GM12878 (cell line): Measurements from ENCODE around the gene AKNA. TPM values are rescaled to one million over a fixed set of nuclear protein-coding genes. Genes with fewer than 3 reads are reported as not detected.

ENCODE experiments used
- ATAC-seq: fragments of 200-7000 bp; cut with Tn5 transposase; 3 replicates; pipeline ENCODE4 v1.9.1; 2020; ENCODE audit warnings: mild to moderate bottlenecking, moderate library complexity
- BruUV-seq: library from RNA; stranded (reverse); fragments of 400-500 nt; replicated peaks from 2 replicates; lab custom pipeline; 2021; lab: Mats Ljungman, UMichigan
- CTCF ChIA-PET: fragments of 300-600 bp; sonication (Branson Sonifier 250); formaldehyde crosslinking; extraction: SDS; loops from one replicate; lab custom pipeline; 2021; ENCODE audit warnings: inconsistent platforms; lab: Yijun Ruan, JAX
- POLR2A ChIA-PET: fragments of 350-600 bp; formaldehyde crosslinking; extraction: SDS; loops from one replicate; lab custom pipeline; 2021; ENCODE audit warnings: inconsistent platforms; lab: Charles Lee
- RAD21 ChIA-PET: fragments of 300-600 bp; sonication (Branson Sonifier 250); formaldehyde crosslinking; loops from one replicate; lab custom pipeline; 2023; ENCODE audit warnings: antibody characterized with exemption; ENCODE audit not compliant: unreplicated experiment; lab: Charles Lee
- SMC1A ChIA-PET: fragments of 300-600 bp; sonication (Branson Sonifier 250); formaldehyde crosslinking; loops from one replicate; lab custom pipeline; 2023; ENCODE audit not compliant: unreplicated experiment, uncharacterized antibody; lab: Charles Lee
- DNase-seq: peaks from one replicate; pipeline ENCODE4 v3.0.0-alpha.2; 2011; ENCODE audit warnings: low read depth, low spot score
- FAIRE-seq: peaks from 3 replicates; lab custom pipeline; 2011; peaks lifted over from hg19 to GRCh38; lab: Jason Lieb, UNC
- H2AFZ ChIP-seq: 2 replicates; pipeline ENCODE4 v1.6.0; 2011; ENCODE audit warnings: low read depth, low read length, control low read depth; ENCODE audit not compliant: control insufficient read depth
- H3K27ac ChIP-seq: 2 replicates; pipeline ENCODE4 v1.5.1; 2011; ENCODE audit warnings: control low read depth; ENCODE audit not compliant: control insufficient read depth, insufficient read depth
- H3K27me3 ChIP-seq, 2 experiments: replicated peaks in 1 of 2; 2 replicates each; pipeline versions ENCODE4 v1.6.0 to v1.6.1; 2011; ENCODE audit warnings: low read length in 1 of 2; ENCODE audit not compliant: control insufficient read depth in 2 of 2, insufficient read depth in 2 of 2
- H3K36me3 ChIP-seq, 2 experiments: 2 replicates each; pipeline ENCODE4 v1.5.1; 2011; ENCODE audit warnings: low read length in 1 of 2; ENCODE audit not compliant: control insufficient read depth in 2 of 2, insufficient read depth in 2 of 2
- H3K4me1 ChIP-seq: 2 replicates; pipeline ENCODE4 v1.6.1; 2011; ENCODE audit warnings: mild to moderate bottlenecking, low read length, moderate library complexity, mixed read lengths; ENCODE audit not compliant: control insufficient read depth, insufficient read depth
- H3K4me2 ChIP-seq: 2 replicates; pipeline ENCODE4 v1.6.0; 2011; ENCODE audit warnings: control low read depth; ENCODE audit not compliant: control insufficient read depth, insufficient read depth
- H3K4me3 ChIP-seq: fragments of 200-600 bp; sonication (generic); 2 replicates; pipeline ENCODE4 v1.5.1; 2016
- H3K79me2 ChIP-seq: 2 replicates; pipeline ENCODE4 v1.6.0; 2011; ENCODE audit warnings: low read length; ENCODE audit not compliant: control insufficient read depth, insufficient read depth
- H3K9ac ChIP-seq: 2 replicates; pipeline ENCODE4 v1.8.0; 2011; ENCODE audit warnings: low read length, control low read depth, mixed read lengths; ENCODE audit not compliant: control insufficient read depth, insufficient read depth
- H3K9me3 ChIP-seq: replicated peaks from 3 replicates; pipeline ENCODE4 v1.5.1; 2011; ENCODE audit warnings: mild to moderate bottlenecking, low read length; ENCODE audit not compliant: control insufficient read depth, insufficient read depth
- H4K20me1 ChIP-seq: 2 replicates; pipeline ENCODE4 v1.6.0; 2011; ENCODE audit not compliant: control insufficient read depth, insufficient read depth
- ZNF687 ChIP-seq: fragments of 450-650 bp; IDR thresholded peaks from 2 replicates; pipeline ENCODE4 v1.6.1; 2017; ENCODE audit warnings: mild to moderate bottlenecking, moderate library complexity
- WGBS: methylation state at CpG from one replicate; pipeline ENCODE4 v1.1.6; 2016; ENCODE audit warnings: low lambda C conversion rate; ENCODE audit not compliant: insufficient replicate concordance, insufficient coverage; ENCODE audit errors: missing lambda C conversion rate; 5-methylcytosine and 5-hydroxymethylcytosine counted together
- in situ Hi-C: fragments of 300-500 bp; cut with MboI; formaldehyde crosslinking; loops from 9 replicates; pipeline ENCODE4 v1.14.3; 2018; ENCODE audit warnings: mixed read lengths
- intact Hi-C: fragments of 100-400 bp; cut with micrococcal nuclease; formaldehyde crosslinking; loops from one replicate; pipeline ENCODE4 v1.14.2; 2022; ENCODE audit not compliant: unreplicated experiment
- polyA plus RNA-seq, 11 experiments: library from polyadenylated mRNA; depleted of rRNA in 4 of 11; unstranded in 6 of 11; stranded (reverse) in 5 of 11; fragments of >200 nt; fragmentation: Nextera tagmentation in 4 of 11; fragmentation: Illumina TruSeq in 1 of 11; extraction: Ambion mirVana in 4 of 11; extraction: Trizol in 1 of 11; gene quantifications; 1 replicate in 1 of 11; 2 replicates in 10 of 11; pipeline versions ENCODE4 v1.2.1 to v1.2.3, GENCODE V29; 2011 to 2016; ENCODE audit warnings: inconsistent platforms in 2 of 11, missing spikeins in 2 of 11, low read depth in 1 of 11
- total RNA-seq, 4 experiments: library from RNA; depleted of rRNA in 3 of 4; stranded (reverse); fragments of >200 nt in 3 of 4; fragmentation: Illumina TruSeq in 1 of 4; extraction: Trizol in 1 of 4; gene quantifications; 2 replicates each; pipeline versions ENCODE4 v1.2.1 to v1.2.3, GENCODE V29; 2013 to 2021

AKNA gene
- total and polyA plus RNA-seq, 10 of the 15 experiments (the other 5 are each of a cell fraction or from before 2014, with no cell fraction given): 1.6 to 132 (median 35.3) TPM

- Histone ChIP-seq H3K79me2 (no peaks in the 10 kb centered on the region), H3K9ac (no peak overlapping the region), H3K27me3 (no peaks in the 10 kb centered on the region), H2AFZ (no peak overlapping the region), H3K4me1 (peaks cover 4% of the 10 kb centered on the region; the same call in 1 of the 2 replicates), H3K9me3 (no peaks in the 10 kb centered on the region), H3K4me3 (no peak overlapping the region), H3K27ac (no peak overlapping the region), H4K20me1 (no peaks in the 10 kb centered on the region), H3K4me2 (no peak overlapping the region), H3K36me3 (no peaks in the 10 kb centered on the region)
- CTCF ChIA-PET: interaction anchor here (1.3 to 1.7 kb wide), 2 partner anchors 235 to 244 kb away, joined by 3 read pairs; no protein-coding TSS in a partner anchor
- in situ Hi-C loops (loop anchor here (10.0 kb wide), 1 partner anchor 1107 kb away; no protein-coding TSS in a partner anchor), intact Hi-C loops (no loop called here)
- ATAC-seq (no peak), FAIRE-seq (no peak), DNase-seq (no peak)
- RAD21 ChIA-PET: interaction anchor here (0.6 kb wide), 1 partner anchor 16 kb away, joined by 3 read pairs; no protein-coding TSS in a partner anchor
- no peak for TF ChIP-seq ZNF687
- SMC1A ChIA-PET: interaction anchor here (0.9 kb wide), 1 partner anchor 19 kb away, joined by 3 read pairs; no protein-coding TSS in a partner anchor
- POLR2A ChIA-PET: no interaction called here
- BruUV-seq: no TSS peak
- WGBS: 46% methylated on average over 6 of the region's 6 CpGs
These were observed 30.3 kb upstream of the AKNA start for GRCh38 chr9:114418053-114418452.
